GM23338 (cell line): ENCODE data around the gene IRS1. TPM values are rescaled to one million over a fixed set of nuclear protein-coding genes. Genes with fewer than 3 reads are reported as not detected.

ENCODE experiments used
- ATAC-seq: fragments of 200-7000 bp; cut with Tn5 transposase; 3 replicates; pipeline ENCODE4 v1.9.1; 2020
- DNase-seq: peaks from one replicate; pipeline ENCODE4 v3.0.0-alpha.2; 2015; ENCODE audit warnings: low spot score
- H2AFZ ChIP-seq: fragments of 200-600 bp; sonication (generic); 2 replicates; pipeline ENCODE4 v1.8.0; 2016; ENCODE audit warnings: antibody characterized with exemption, mild to moderate bottlenecking, moderate library complexity
- H3F3A ChIP-seq: fragments of 200-600 bp; sonication (generic); replicated peaks from 2 replicates; pipeline ENCODE4 v1.8.0; 2017; ENCODE audit warnings: antibody characterized with exemption, mixed run types, low read depth
- H3K27ac ChIP-seq: fragments of 200-600 bp; sonication (generic); 2 replicates; pipeline ENCODE4 v1.6.1; 2016; ENCODE audit warnings: low read depth
- H3K27me3 ChIP-seq: fragments of 200-600 bp; sonication (generic); 2 replicates; pipeline ENCODE4 v1.8.0; 2016; ENCODE audit warnings: mild to moderate bottlenecking, mixed run types, moderate library complexity; ENCODE audit not compliant: insufficient read depth
- H3K36me3 ChIP-seq: fragments of 200-600 bp; sonication (generic); 2 replicates; pipeline ENCODE4 v1.8.0; 2016; ENCODE audit warnings: mild to moderate bottlenecking; ENCODE audit not compliant: insufficient read depth
- H3K4me1 ChIP-seq: fragments of 200-600 bp; sonication (generic); 2 replicates; pipeline ENCODE4 v1.8.0; 2016; ENCODE audit warnings: mild to moderate bottlenecking, moderate library complexity; ENCODE audit not compliant: insufficient read depth
- H3K4me2 ChIP-seq: fragments of 200-600 bp; sonication (generic); 2 replicates; pipeline ENCODE4 v1.7.1; 2017; ENCODE audit warnings: mixed run types
- H3K4me3 ChIP-seq: fragments of 200-600 bp; sonication (generic); 2 replicates; pipeline ENCODE4 v1.6.1; 2016; ENCODE audit warnings: mixed run types
- H3K79me2 ChIP-seq: fragments of 200-600 bp; sonication (generic); replicated peaks from 2 replicates; pipeline ENCODE4 v1.8.0; 2017; ENCODE audit warnings: mild to moderate bottlenecking; ENCODE audit not compliant: insufficient read depth
- H3K9me2 ChIP-seq: fragments of 200-600 bp; sonication (generic); 2 replicates; pipeline ENCODE4 v1.8.0; 2017; ENCODE audit not compliant: insufficient read depth
- H4K20me1 ChIP-seq: fragments of 200-600 bp; sonication (generic); replicated peaks from 2 replicates; pipeline ENCODE4 v1.8.0; 2017; ENCODE audit warnings: mild to moderate bottlenecking; ENCODE audit not compliant: insufficient read depth
- H3K27ac Mint-ChIP-seq: 2 replicates; pipeline ENCODE4 v1.8.0; 2020; ENCODE audit warnings: inconsistent platforms, mild to moderate bottlenecking, moderate library complexity, mixed read lengths
- H3K27me3 Mint-ChIP-seq: 3 replicates; pipeline ENCODE4 v1.8.0; 2022; ENCODE audit warnings: low read depth, mild to moderate bottlenecking, moderate library complexity, mixed read lengths, inconsistent platforms; ENCODE audit not compliant: insufficient read depth, poor library complexity
- H3K36me3 Mint-ChIP-seq: 3 replicates; pipeline ENCODE4 v1.8.0; 2021; ENCODE audit warnings: low read depth, mild to moderate bottlenecking, inconsistent platforms, moderate library complexity, mixed read lengths
- H3K4me1 Mint-ChIP-seq: 3 replicates; pipeline ENCODE4 v1.8.0; 2020; ENCODE audit warnings: mild to moderate bottlenecking, inconsistent platforms, mixed read lengths
- H3K4me3 Mint-ChIP-seq: 3 replicates; pipeline ENCODE4 v1.8.0; 2021; ENCODE audit warnings: moderate library complexity, mild to moderate bottlenecking, inconsistent platforms, mixed read lengths
- H3K9me3 Mint-ChIP-seq: 3 replicates; pipeline ENCODE4 v1.8.0; 2020; ENCODE audit warnings: moderate library complexity, mild to moderate bottlenecking, inconsistent platforms, mixed read lengths
- CREB1 ChIP-seq: fragments of 250-450 bp; sonication (Bioruptor Pico); IDR thresholded peaks from 2 replicates; pipeline ENCODE4 v1.5.0; 2020; ENCODE audit warnings: low read depth, mild to moderate bottlenecking, moderate library complexity
- CTCF ChIP-seq, 2 experiments: fragments of 200-600 bp in 1 of 2; sonication (generic) in 1 of 2; conservative IDR thresholded peaks; 2 replicates each; pipeline versions ENCODE4 v1.5.1 to v1.6.1; 2016 to 2017; ENCODE audit warnings: antibody characterized with exemption in 2 of 2, low read depth in 2 of 2, mild to moderate bottlenecking in 2 of 2, moderate library complexity in 1 of 2
- ETS1 ChIP-seq: IDR thresholded peaks from 2 replicates; pipeline ENCODE4 v1.6.1; 2016; ENCODE audit warnings: antibody characterized with exemption
- EZH2 ChIP-seq: fragments of 200-600 bp; sonication (generic); IDR thresholded peaks from one replicate; pipeline ENCODE4 v1.8.0; 2017; ENCODE audit warnings: antibody characterized with exemption, mild to moderate bottlenecking, low read depth; ENCODE audit not compliant: unreplicated experiment
- EZH2phosphoT487 ChIP-seq: fragments of 200-600 bp; sonication (generic); IDR thresholded peaks from one replicate; pipeline ENCODE4 v1.8.1; 2018; ENCODE audit warnings: antibody characterized with exemption; ENCODE audit not compliant: unreplicated experiment
- JUNB ChIP-seq: IDR thresholded peaks from one replicate; pipeline ENCODE4 v1.6.1; 2016; ENCODE audit warnings: antibody characterized with exemption; ENCODE audit not compliant: unreplicated experiment
- NANOG ChIP-seq: IDR thresholded peaks from 2 replicates; pipeline ENCODE4 v1.6.1; 2016; ENCODE audit warnings: antibody characterized with exemption, borderline replicate concordance
- POLR2AphosphoS5 ChIP-seq: IDR thresholded peaks from 2 replicates; pipeline ENCODE4 v1.6.1; 2016; ENCODE audit warnings: antibody characterized with exemption, low read depth
- REST ChIP-seq: IDR thresholded peaks from one replicate; pipeline ENCODE4 v1.6.1; 2018; ENCODE audit warnings: antibody characterized with exemption; ENCODE audit not compliant: unreplicated experiment
- STAT1 ChIP-seq: IDR thresholded peaks from one replicate; pipeline ENCODE4 v1.6.1; 2016; ENCODE audit warnings: antibody characterized with exemption; ENCODE audit not compliant: unreplicated experiment
- ZNF114 ChIP-seq: fragments of 250-450 bp; sonication (Bioruptor Pico); IDR thresholded peaks from 2 replicates; pipeline ENCODE4 v1.5.0; 2020; ENCODE audit warnings: mild to moderate bottlenecking, moderate library complexity
- ZNF331 ChIP-seq: fragments of 250-450 bp; sonication (Bioruptor Pico); IDR thresholded peaks from 2 replicates; pipeline ENCODE4 v1.5.0; 2020; ENCODE audit warnings: low read depth, mild to moderate bottlenecking, moderate library complexity
- ZNF462 ChIP-seq: fragments of 250-450 bp; sonication (Bioruptor Pico); IDR thresholded peaks from 2 replicates; pipeline ENCODE4 v1.5.0; 2020; ENCODE audit warnings: mild to moderate bottlenecking, moderate library complexity
- polyA plus RNA-seq: library from polyadenylated mRNA; unstranded; fragments of >200 nt; fragmentation: Nextera tagmentation; extraction: Ambion mirVana; gene quantifications from 2 replicates; pipeline ENCODE4 v1.2.1, GENCODE V29; 2016
- total RNA-seq: library from RNA; depleted of rRNA; stranded (reverse); fragments of >200 nt; shearing (Covaris generic); gene quantifications from 2 replicates; pipeline ENCODE4 v1.2.3, GENCODE V29; 2014

The IRS1 gene
- total and polyA plus RNA-seq, 2 experiments from 2014 or later = 6.9 to 26.2 TPM

GRCh38 chr2:226835420-226835795 is 35.8 kb upstream of the IRS1 start:
- H3K4me1 ChIP-seq = peaks cover 16% of the 10 kb centered on the region
- TF ChIP-seq CREB1 (CRISPR knock-in tag) (no peak), NANOG (no peak), EZH2 (no peak), JUNB (no peak), REST (no peak), EZH2phosphoT487 (no peak), POLR2AphosphoS5 (no peak), ZNF331 (no peak), ETS1 (no peak), ZNF462 (CRISPR knock-in tag) (no peak), ZNF114 (CRISPR knock-in tag) (no peak), STAT1 (no peak), CTCF (conservative IDR thresholded peaks at IDR 0.05; ENCODE audit: low read depth in 2 of 2) (no peak)

More at GRCh38 chr2:226835420-226835795, 35.8 kb upstream of the IRS1 start:
- H3K27me3 ChIP-seq = peaks cover 9% of the 10 kb centered on the region; the same call in 1 of the 2 replicates
- peak overlapping the region; percentile 79 for H3K27ac ChIP-seq
- H4K20me1 ChIP-seq = no peaks in the 10 kb centered on the region; the same call in 1 of the 2 replicates
- H3K36me3 Mint-ChIP-seq = peaks cover 10% of the 10 kb centered on the region; the same call in 2 of the 3 replicates
- DNase-seq (peak; percentile 67), ATAC-seq (peak; percentile 66)
- peaks cover 5% of the 10 kb centered on the region for H3K27me3 Mint-ChIP-seq
- no peaks in the 10 kb centered on the region for H3K36me3 ChIP-seq
- peak overlapping the region; percentile 89 for H3K4me3 Mint-ChIP-seq
- H3F3A ChIP-seq = peaks cover 10% of the 10 kb centered on the region; the same call in 1 of the 2 replicates
- peak overlapping the region; percentile 53 for H3K4me3 ChIP-seq
- H3K79me2 ChIP-seq = peaks cover 16% of the 10 kb centered on the region; the same call in 1 of the 2 replicates
- no peaks in the 10 kb centered on the region for H3K9me2 ChIP-seq
- no peaks in the 10 kb centered on the region; the same call in 2 of the 3 replicates for H3K9me3 Mint-ChIP-seq
- H2AFZ ChIP-seq = peak overlapping the region; percentile 87; the same call in 1 of the 2 replicates
- H3K4me2 ChIP-seq = peak overlapping the region; percentile 76
- H3K4me1 Mint-ChIP-seq = peaks cover 15% of the 10 kb centered on the region
- peak overlapping the region; percentile 98 for H3K27ac Mint-ChIP-seq
